Measurements from ENCODE around the gene CRB1. TPM values are rescaled to one million over a fixed set of nuclear protein-coding genes. Genes with fewer than 3 reads are reported as not detected.

The CRB1 gene
- total and polyA plus RNA-seq, 2 experiments from 2014 or later, result 0.27 to 0.56 TPM

- Histone ChIP-seq H2AFZ (no peak overlapping the region), H3K27me3 (ENCODE audit: insufficient read depth) (no peaks in the 10 kb centered on the region), H3K4me1 (ENCODE audit: insufficient read depth) (no peaks in the 10 kb centered on the region), H3K27ac (ENCODE audit: low read depth) (no peak overlapping the region), H3K79me2 (replicated peaks; ENCODE audit: insufficient read depth) (no peaks in the 10 kb centered on the region), H3F3A (replicated peaks; ENCODE audit: low read depth) (no peaks in the 10 kb centered on the region), H4K20me1 (replicated peaks; ENCODE audit: insufficient read depth) (no peaks in the 10 kb centered on the region), H3K9me2 (ENCODE audit: insufficient read depth) (no peaks in the 10 kb centered on the region), H3K4me2 (no peak overlapping the region), H3K36me3 (ENCODE audit: insufficient read depth) (no peaks in the 10 kb centered on the region), H3K4me3 (no peak overlapping the region)
- H3K27me3 Mint-ChIP-seq (ENCODE audit: insufficient read depth, low read depth, poor library complexity), result no peaks in the 10 kb centered on the region
- no peaks in the 10 kb centered on the region for H3K9me3 Mint-ChIP-seq
- no peak overlapping the region for H3K27ac Mint-ChIP-seq
- DNase-seq (ENCODE audit: low spot score), result no peak
- peaks cover 6% of the 10 kb centered on the region; the same call in 2 of the 3 replicates for H3K4me1 Mint-ChIP-seq
- no peaks in the 10 kb centered on the region for H3K36me3 Mint-ChIP-seq (ENCODE audit: low read depth)
- H3K4me3 Mint-ChIP-seq, result no peak overlapping the region
- no peak for ATAC-seq
- TF ChIP-seq STAT1 (IDR thresholded peaks at IDR 0.05; ENCODE audit: unreplicated experiment), result no peak
- TF ChIP-seq ZNF114 (CRISPR knock-in tag; IDR thresholded peaks at IDR 0.05), result no peak
These were observed 4.7 kb downstream of the CRB1 start for GRCh38 chr1:197272791-197273190.

GRCh38 chr1:197277166-197277565 is 9.1 kb downstream of the CRB1 start:
- Histone ChIP-seq H3K9me2 (ENCODE audit: insufficient read depth) (no peaks in the 10 kb centered on the region), H3K27me3 (ENCODE audit: insufficient read depth) (no peaks in the 10 kb centered on the region), H3K4me1 (ENCODE audit: insufficient read depth) (no peaks in the 10 kb centered on the region), H3K4me3 (no peak overlapping the region), H3F3A (replicated peaks; ENCODE audit: low read depth) (no peaks in the 10 kb centered on the region), H2AFZ (no peak overlapping the region), H4K20me1 (replicated peaks; ENCODE audit: insufficient read depth) (no peaks in the 10 kb centered on the region), H3K79me2 (replicated peaks; ENCODE audit: insufficient read depth) (no peaks in the 10 kb centered on the region), H3K27ac (ENCODE audit: low read depth) (no peak overlapping the region), H3K36me3 (ENCODE audit: insufficient read depth) (no peaks in the 10 kb centered on the region), H3K4me2 (no peak overlapping the region)
- TF ChIP-seq POLR2AphosphoS5 (IDR thresholded peaks at IDR 0.05; ENCODE audit: low read depth) (no peak), STAT1 (IDR thresholded peaks at IDR 0.05; ENCODE audit: unreplicated experiment) (no peak)
- TF ChIP-seq, protein P1, sequence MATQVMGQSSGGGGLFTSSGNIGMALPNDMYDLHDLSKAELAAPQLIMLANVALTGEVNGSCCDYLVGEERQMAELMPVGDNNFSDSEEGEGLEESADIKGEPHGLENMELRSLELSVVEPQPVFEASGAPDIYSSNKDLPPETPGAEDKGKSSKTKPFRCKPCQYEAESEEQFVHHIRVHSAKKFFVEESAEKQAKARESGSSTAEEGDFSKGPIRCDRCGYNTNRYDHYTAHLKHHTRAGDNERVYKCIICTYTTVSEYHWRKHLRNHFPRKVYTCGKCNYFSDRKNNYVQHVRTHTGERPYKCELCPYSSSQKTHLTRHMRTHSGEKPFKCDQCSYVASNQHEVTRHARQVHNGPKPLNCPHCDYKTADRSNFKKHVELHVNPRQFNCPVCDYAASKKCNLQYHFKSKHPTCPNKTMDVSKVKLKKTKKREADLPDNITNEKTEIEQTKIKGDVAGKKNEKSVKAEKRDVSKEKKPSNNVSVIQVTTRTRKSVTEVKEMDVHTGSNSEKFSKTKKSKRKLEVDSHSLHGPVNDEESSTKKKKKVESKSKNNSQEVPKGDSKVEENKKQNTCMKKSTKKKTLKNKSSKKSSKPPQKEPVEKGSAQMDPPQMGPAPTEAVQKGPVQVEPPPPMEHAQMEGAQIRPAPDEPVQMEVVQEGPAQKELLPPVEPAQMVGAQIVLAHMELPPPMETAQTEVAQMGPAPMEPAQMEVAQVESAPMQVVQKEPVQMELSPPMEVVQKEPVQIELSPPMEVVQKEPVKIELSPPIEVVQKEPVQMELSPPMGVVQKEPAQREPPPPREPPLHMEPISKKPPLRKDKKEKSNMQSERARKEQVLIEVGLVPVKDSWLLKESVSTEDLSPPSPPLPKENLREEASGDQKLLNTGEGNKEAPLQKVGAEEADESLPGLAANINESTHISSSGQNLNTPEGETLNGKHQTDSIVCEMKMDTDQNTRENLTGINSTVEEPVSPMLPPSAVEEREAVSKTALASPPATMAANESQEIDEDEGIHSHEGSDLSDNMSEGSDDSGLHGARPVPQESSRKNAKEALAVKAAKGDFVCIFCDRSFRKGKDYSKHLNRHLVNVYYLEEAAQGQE (IDR thresholded peaks at IDR 0.05; ENCODE audit: unreplicated experiment), result no peak
- Mint-ChIP-seq H3K27ac (no peak overlapping the region), H3K27me3 (ENCODE audit: insufficient read depth, low read depth, poor library complexity) (no peaks in the 10 kb centered on the region), H3K9me3 (no peaks in the 10 kb centered on the region), H3K4me1 (no peaks in the 10 kb centered on the region), H3K36me3 (ENCODE audit: low read depth) (no peaks in the 10 kb centered on the region), H3K4me3 (no peak overlapping the region)
- DNase-seq (ENCODE audit: low spot score) (no peak), ATAC-seq (no peak)

- ATAC-seq, result no peak
- H3K4me2 ChIP-seq, result no peak overlapping the region
- H3K9me2 ChIP-seq (ENCODE audit: insufficient read depth), result no peaks in the 10 kb centered on the region
- Mint-ChIP-seq H3K27ac (no peak overlapping the region), H3K4me3 (no peak overlapping the region), H3K27me3 (ENCODE audit: insufficient read depth, low read depth, poor library complexity) (no peaks in the 10 kb centered on the region), H3K36me3 (ENCODE audit: low read depth) (no peaks in the 10 kb centered on the region), H3K9me3 (no peaks in the 10 kb centered on the region), H3K4me1 (peaks cover 4% of the 10 kb centered on the region)
- no peaks in the 10 kb centered on the region for H3K4me1 ChIP-seq (ENCODE audit: insufficient read depth)
- H3F3A ChIP-seq (replicated peaks; ENCODE audit: low read depth), result no peaks in the 10 kb centered on the region
- no peaks in the 10 kb centered on the region for H4K20me1 ChIP-seq (replicated peaks; ENCODE audit: insufficient read depth)
- no peak for DNase-seq (ENCODE audit: low spot score)
- H3K36me3 ChIP-seq (ENCODE audit: insufficient read depth), result no peaks in the 10 kb centered on the region
- no peaks in the 10 kb centered on the region for H3K79me2 ChIP-seq (replicated peaks; ENCODE audit: insufficient read depth)
- H3K4me3 ChIP-seq, result no peak overlapping the region
- no peaks in the 10 kb centered on the region for H3K27me3 ChIP-seq (ENCODE audit: insufficient read depth)
- peak overlapping the region; percentile 15; the same call in 1 of the 2 replicates for H2AFZ ChIP-seq
- no peak overlapping the region for H3K27ac ChIP-seq (ENCODE audit: low read depth)
- TF ChIP-seq POLR2AphosphoS5 (IDR thresholded peaks at IDR 0.05; ENCODE audit: low read depth) (no peak), EZH2 (IDR thresholded peaks at IDR 0.05; ENCODE audit: low read depth, unreplicated experiment) (no peak), JUNB (IDR thresholded peaks at IDR 0.05; ENCODE audit: unreplicated experiment) (no peak), STAT1 (IDR thresholded peaks at IDR 0.05; ENCODE audit: unreplicated experiment) (no peak), ZNF331 (CRISPR knock-in tag; IDR thresholded peaks at IDR 0.05; ENCODE audit: low read depth) (no peak), ETS1 (IDR thresholded peaks at IDR 0.05) (no peak)
- TF ChIP-seq, protein P2, sequence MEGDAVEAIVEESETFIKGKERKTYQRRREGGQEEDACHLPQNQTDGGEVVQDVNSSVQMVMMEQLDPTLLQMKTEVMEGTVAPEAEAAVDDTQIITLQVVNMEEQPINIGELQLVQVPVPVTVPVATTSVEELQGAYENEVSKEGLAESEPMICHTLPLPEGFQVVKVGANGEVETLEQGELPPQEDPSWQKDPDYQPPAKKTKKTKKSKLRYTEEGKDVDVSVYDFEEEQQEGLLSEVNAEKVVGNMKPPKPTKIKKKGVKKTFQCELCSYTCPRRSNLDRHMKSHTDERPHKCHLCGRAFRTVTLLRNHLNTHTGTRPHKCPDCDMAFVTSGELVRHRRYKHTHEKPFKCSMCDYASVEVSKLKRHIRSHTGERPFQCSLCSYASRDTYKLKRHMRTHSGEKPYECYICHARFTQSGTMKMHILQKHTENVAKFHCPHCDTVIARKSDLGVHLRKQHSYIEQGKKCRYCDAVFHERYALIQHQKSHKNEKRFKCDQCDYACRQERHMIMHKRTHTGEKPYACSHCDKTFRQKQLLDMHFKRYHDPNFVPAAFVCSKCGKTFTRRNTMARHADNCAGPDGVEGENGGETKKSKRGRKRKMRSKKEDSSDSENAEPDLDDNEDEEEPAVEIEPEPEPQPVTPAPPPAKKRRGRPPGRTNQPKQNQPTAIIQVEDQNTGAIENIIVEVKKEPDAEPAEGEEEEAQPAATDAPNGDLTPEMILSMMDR (conservative IDR thresholded peaks at IDR 0.05; ENCODE audit: low read depth in 2 of 2), result no peak
These were observed 16.3 kb downstream of the CRB1 start for GRCh38 chr1:197284325-197284724.
